GM12878 (cell line): ENCODE results near the gene RBMS1. TPM values are rescaled to one million over a fixed set of nuclear protein-coding genes. Genes with fewer than 3 reads are reported as not detected.

ENCODE experiments used
- ATAC-seq: fragments of 200-7000 bp; cut with Tn5 transposase; 3 replicates; pipeline ENCODE4 v1.9.1; 2020; ENCODE audit warnings: mild to moderate bottlenecking, moderate library complexity
- BruUV-seq: library from RNA; stranded (reverse); fragments of 400-500 nt; replicated peaks from 2 replicates; lab custom pipeline; 2021; lab: Mats Ljungman, UMichigan
- CTCF ChIA-PET: fragments of 300-600 bp; sonication (Branson Sonifier 250); formaldehyde crosslinking; extraction: SDS; loops from one replicate; lab custom pipeline; 2021; ENCODE audit warnings: inconsistent platforms; lab: Yijun Ruan, JAX
- POLR2A ChIA-PET: fragments of 350-600 bp; formaldehyde crosslinking; extraction: SDS; loops from one replicate; lab custom pipeline; 2021; ENCODE audit warnings: inconsistent platforms; lab: Charles Lee
- RAD21 ChIA-PET: fragments of 300-600 bp; sonication (Branson Sonifier 250); formaldehyde crosslinking; loops from one replicate; lab custom pipeline; 2023; ENCODE audit warnings: antibody characterized with exemption; ENCODE audit not compliant: unreplicated experiment; lab: Charles Lee
- SMC1A ChIA-PET: fragments of 300-600 bp; sonication (Branson Sonifier 250); formaldehyde crosslinking; loops from one replicate; lab custom pipeline; 2023; ENCODE audit not compliant: unreplicated experiment, uncharacterized antibody; lab: Charles Lee
- DNase-seq: peaks from one replicate; pipeline ENCODE4 v3.0.0-alpha.2; 2011; ENCODE audit warnings: low read depth, low spot score
- FAIRE-seq: peaks from 3 replicates; lab custom pipeline; 2011; peaks lifted over from hg19 to GRCh38; lab: Jason Lieb, UNC
- H2AFZ ChIP-seq: 2 replicates; pipeline ENCODE4 v1.6.0; 2011; ENCODE audit warnings: low read depth, low read length, control low read depth; ENCODE audit not compliant: control insufficient read depth
- H3K27ac ChIP-seq: 2 replicates; pipeline ENCODE4 v1.5.1; 2011; ENCODE audit warnings: control low read depth; ENCODE audit not compliant: control insufficient read depth, insufficient read depth
- H3K27me3 ChIP-seq, 2 experiments: replicated peaks in 1 of 2; 2 replicates each; pipeline versions ENCODE4 v1.6.0 to v1.6.1; 2011; ENCODE audit warnings: low read length in 1 of 2; ENCODE audit not compliant: control insufficient read depth in 2 of 2, insufficient read depth in 2 of 2
- H3K36me3 ChIP-seq, 2 experiments: 2 replicates each; pipeline ENCODE4 v1.5.1; 2011; ENCODE audit warnings: low read length in 1 of 2; ENCODE audit not compliant: control insufficient read depth in 2 of 2, insufficient read depth in 2 of 2
- H3K4me1 ChIP-seq: 2 replicates; pipeline ENCODE4 v1.6.1; 2011; ENCODE audit warnings: mild to moderate bottlenecking, low read length, moderate library complexity, mixed read lengths; ENCODE audit not compliant: control insufficient read depth, insufficient read depth
- H3K4me2 ChIP-seq: 2 replicates; pipeline ENCODE4 v1.6.0; 2011; ENCODE audit warnings: control low read depth; ENCODE audit not compliant: control insufficient read depth, insufficient read depth
- H3K4me3 ChIP-seq: fragments of 200-600 bp; sonication (generic); 2 replicates; pipeline ENCODE4 v1.5.1; 2016
- H3K79me2 ChIP-seq: 2 replicates; pipeline ENCODE4 v1.6.0; 2011; ENCODE audit warnings: low read length; ENCODE audit not compliant: control insufficient read depth, insufficient read depth
- H3K9ac ChIP-seq: 2 replicates; pipeline ENCODE4 v1.8.0; 2011; ENCODE audit warnings: low read length, control low read depth, mixed read lengths; ENCODE audit not compliant: control insufficient read depth, insufficient read depth
- H3K9me3 ChIP-seq: replicated peaks from 3 replicates; pipeline ENCODE4 v1.5.1; 2011; ENCODE audit warnings: mild to moderate bottlenecking, low read length; ENCODE audit not compliant: control insufficient read depth, insufficient read depth
- H4K20me1 ChIP-seq: 2 replicates; pipeline ENCODE4 v1.6.0; 2011; ENCODE audit not compliant: control insufficient read depth, insufficient read depth
- BHLHE40 ChIP-seq, 2 experiments: fragments of 450-650 bp in 1 of 2; IDR thresholded peaks; 2 replicates each; pipeline ENCODE4 v1.6.1; 2011 to 2017; ENCODE audit warnings: low read depth in 2 of 2, borderline replicate concordance in 1 of 2, improper control_type of control experiment in 1 of 2, low read length in 1 of 2, mild to moderate bottlenecking in 1 of 2
- CHD1 ChIP-seq: IDR thresholded peaks from 2 replicates; pipeline ENCODE4 v1.6.1; 2012; ENCODE audit warnings: low read depth, low read length, improper control_type of control experiment
- EED ChIP-seq: sonication (generic); IDR thresholded peaks from 2 replicates; pipeline ENCODE4 v1.6.1; 2016; ENCODE audit warnings: antibody characterized with exemption, low read depth
- JUND ChIP-seq: IDR thresholded peaks from 2 replicates; pipeline ENCODE4 v1.6.1; 2012; ENCODE audit warnings: low read depth, mild to moderate bottlenecking, low read length, improper control_type of control experiment, moderate library complexity
- MXI1 ChIP-seq: fragments of 150-350 bp; IDR thresholded peaks from 2 replicates; pipeline ENCODE4 v1.6.1; 2011; ENCODE audit warnings: low read depth, mild to moderate bottlenecking, inconsistent platforms, low read length, improper control_type of control experiment
- PML ChIP-seq: IDR thresholded peaks from 2 replicates; pipeline ENCODE4 v1.6.1; 2012; ENCODE audit warnings: low read length, inconsistent platforms
- RFX5 ChIP-seq: IDR thresholded peaks from 2 replicates; pipeline ENCODE4 v1.6.1; 2011; ENCODE audit warnings: low read depth, low read length, improper control_type of control experiment
- SREBF2 ChIP-seq: IDR thresholded peaks from 2 replicates; pipeline ENCODE4 v1.6.1; 2012; ENCODE audit warnings: mild to moderate bottlenecking, low read length
- YBX1 ChIP-seq: fragments of 450-650 bp; IDR thresholded peaks from 2 replicates; pipeline ENCODE4 v1.6.1; 2016; ENCODE audit warnings: antibody characterized with exemption
- YY1 ChIP-seq: IDR thresholded peaks from 2 replicates; pipeline ENCODE4 v1.6.1; 2011; ENCODE audit warnings: low read depth, mild to moderate bottlenecking, low read length
- ZNF207 ChIP-seq: fragments of 450-650 bp; IDR thresholded peaks from 2 replicates; pipeline ENCODE4 v1.6.1; 2014; ENCODE audit warnings: antibody characterized with exemption, mild to moderate bottlenecking, borderline replicate concordance
- ZNF217 ChIP-seq: fragments of 450-650 bp; IDR thresholded peaks from 2 replicates; pipeline ENCODE4 v1.6.1; 2017; ENCODE audit warnings: antibody characterized with exemption, mild to moderate bottlenecking
- ZNF24 ChIP-seq: fragments of 450-650 bp; IDR thresholded peaks from 2 replicates; pipeline ENCODE4 v1.6.1; 2017; ENCODE audit warnings: antibody characterized with exemption, mild to moderate bottlenecking
- ZNF274 ChIP-seq: IDR thresholded peaks from one replicate; pipeline ENCODE4 v1.8.0; 2011; ENCODE audit not compliant: insufficient read length, insufficient read depth
- ZNF687 ChIP-seq: fragments of 450-650 bp; IDR thresholded peaks from 2 replicates; pipeline ENCODE4 v1.6.1; 2017; ENCODE audit warnings: mild to moderate bottlenecking, moderate library complexity
- WGBS: methylation state at CpG from one replicate; pipeline ENCODE4 v1.1.6; 2016; ENCODE audit warnings: low lambda C conversion rate; ENCODE audit not compliant: insufficient replicate concordance, insufficient coverage; ENCODE audit errors: missing lambda C conversion rate; 5-methylcytosine and 5-hydroxymethylcytosine counted together
- in situ Hi-C: fragments of 300-500 bp; cut with MboI; formaldehyde crosslinking; loops from 9 replicates; pipeline ENCODE4 v1.14.3; 2018; ENCODE audit warnings: mixed read lengths
- intact Hi-C: fragments of 100-400 bp; cut with micrococcal nuclease; formaldehyde crosslinking; loops from one replicate; pipeline ENCODE4 v1.14.2; 2022; ENCODE audit not compliant: unreplicated experiment
- polyA plus RNA-seq, 11 experiments: library from polyadenylated mRNA; depleted of rRNA in 4 of 11; unstranded in 6 of 11; stranded (reverse) in 5 of 11; fragments of >200 nt; fragmentation: Nextera tagmentation in 4 of 11; fragmentation: Illumina TruSeq in 1 of 11; extraction: Ambion mirVana in 4 of 11; extraction: Trizol in 1 of 11; gene quantifications; 1 replicate in 1 of 11; 2 replicates in 10 of 11; pipeline versions ENCODE4 v1.2.1 to v1.2.3, GENCODE V29; 2011 to 2016; ENCODE audit warnings: inconsistent platforms in 2 of 11, missing spikeins in 2 of 11, low read depth in 1 of 11
- total RNA-seq, 4 experiments: library from RNA; depleted of rRNA in 3 of 4; stranded (reverse); fragments of >200 nt in 3 of 4; fragmentation: Illumina TruSeq in 1 of 4; extraction: Trizol in 1 of 4; gene quantifications; 2 replicates each; pipeline versions ENCODE4 v1.2.1 to v1.2.3, GENCODE V29; 2013 to 2021
- TF ChIP-seq, protein P1 (sequence below): IDR thresholded peaks from 2 replicates; pipeline ENCODE4 v1.6.1; 2011; ENCODE audit warnings: borderline replicate concordance, low read depth, mild to moderate bottlenecking, moderate library complexity, mixed read lengths, low read length; ENCODE audit not compliant: insufficient read depth; ENCODE audit errors: extremely low read length

RBMS1 gene
- total and polyA plus RNA-seq, 10 of the 15 experiments (the other 5 are each of a cell fraction or from before 2014, with no cell fraction given): 0.04 to 0.31 (median 0.17) TPM; not detected in 1

- no peak overlapping the region for H3K9ac ChIP-seq
- WGBS: 73% methylated on average over 4 of the region's 4 CpGs
- ATAC-seq: no peak
- intact Hi-C loops (no loop called here), in situ Hi-C loops (no loop called here)
- DNase-seq: no peak
- CTCF ChIA-PET: interaction anchor here (1.2 kb wide), 1 partner anchor 9 kb away, joined by 6 read pairs; no protein-coding TSS in a partner anchor
- H2AFZ ChIP-seq: no peak overlapping the region
- H4K20me1 ChIP-seq: no peaks in the 10 kb centered on the region
- no TSS peak for BruUV-seq
- RAD21 ChIA-PET: no interaction called here
- H3K4me2 ChIP-seq: no peak overlapping the region
- no peaks in the 10 kb centered on the region for H3K4me1 ChIP-seq
- H3K27ac ChIP-seq: no peak overlapping the region
- no peak for TF ChIP-seq ZNF274
- TF ChIP-seq PML: no peak
- TF ChIP-seq EED: no peak
- TF ChIP-seq ZNF687: no peak
- no peak for TF ChIP-seq BHLHE40 (IDR thresholded peaks at IDR 0.05; ENCODE audit: borderline replicate concordance in 1 of 2, low read depth in 2 of 2, low read length in 1 of 2)
- TF ChIP-seq YY1: no peak
- TF ChIP-seq ZNF24: no peak
- no peak for TF ChIP-seq ZNF217
- no peak for TF ChIP-seq MXI1
- no peak for TF ChIP-seq RFX5
- TF ChIP-seq CHD1: no peak
- TF ChIP-seq, protein P1, sequence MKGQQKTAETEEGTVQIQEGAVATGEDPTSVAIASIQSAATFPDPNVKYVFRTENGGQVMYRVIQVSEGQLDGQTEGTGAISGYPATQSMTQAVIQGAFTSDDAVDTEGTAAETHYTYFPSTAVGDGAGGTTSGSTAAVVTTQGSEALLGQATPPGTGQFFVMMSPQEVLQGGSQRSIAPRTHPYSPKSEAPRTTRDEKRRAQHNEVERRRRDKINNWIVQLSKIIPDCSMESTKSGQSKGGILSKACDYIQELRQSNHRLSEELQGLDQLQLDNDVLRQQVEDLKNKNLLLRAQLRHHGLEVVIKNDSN: no peak
- no peak for TF ChIP-seq JUND
- no peak for TF ChIP-seq YBX1
- no peak for TF ChIP-seq SREBF2
- no peak for TF ChIP-seq ZNF207
- TF ChIP-seq, all 136 proteins: peak for 0
- no peaks in the 10 kb centered on the region for H3K79me2 ChIP-seq
- no peaks in the 10 kb centered on the region for H3K27me3 ChIP-seq
- no peak overlapping the region for H3K4me3 ChIP-seq
- POLR2A ChIA-PET: no interaction called here
- no peaks in the 10 kb centered on the region for H3K9me3 ChIP-seq
- SMC1A ChIA-PET: interaction anchor here (1.3 kb wide), 1 partner anchor 115 kb away, joined by 3 read pairs; no protein-coding TSS in a partner anchor
- no peaks in the 10 kb centered on the region for H3K36me3 ChIP-seq
- FAIRE-seq: no peak
Measured at GRCh38 chr2:160437273-160437672, 56.3 kb downstream of the RBMS1 start.
